HK-2 (cell line): ENCODE results near the gene EHHADH.
A peak's percentile ranks its signal among the peaks of the same experiment; 100 is the strongest.
"Not testable (repeated sequence)": the region's sequence is repeated elsewhere in the genome, so short reads cannot be mapped to it uniquely, and the experiment has no call there.

Experiments used
- DNase-seq: peaks from one replicate; pipeline ENCODE4 v3.0.0-alpha.2; 2018; ENCODE audit not compliant: unreplicated experiment

EHHADH gene

DNA sequence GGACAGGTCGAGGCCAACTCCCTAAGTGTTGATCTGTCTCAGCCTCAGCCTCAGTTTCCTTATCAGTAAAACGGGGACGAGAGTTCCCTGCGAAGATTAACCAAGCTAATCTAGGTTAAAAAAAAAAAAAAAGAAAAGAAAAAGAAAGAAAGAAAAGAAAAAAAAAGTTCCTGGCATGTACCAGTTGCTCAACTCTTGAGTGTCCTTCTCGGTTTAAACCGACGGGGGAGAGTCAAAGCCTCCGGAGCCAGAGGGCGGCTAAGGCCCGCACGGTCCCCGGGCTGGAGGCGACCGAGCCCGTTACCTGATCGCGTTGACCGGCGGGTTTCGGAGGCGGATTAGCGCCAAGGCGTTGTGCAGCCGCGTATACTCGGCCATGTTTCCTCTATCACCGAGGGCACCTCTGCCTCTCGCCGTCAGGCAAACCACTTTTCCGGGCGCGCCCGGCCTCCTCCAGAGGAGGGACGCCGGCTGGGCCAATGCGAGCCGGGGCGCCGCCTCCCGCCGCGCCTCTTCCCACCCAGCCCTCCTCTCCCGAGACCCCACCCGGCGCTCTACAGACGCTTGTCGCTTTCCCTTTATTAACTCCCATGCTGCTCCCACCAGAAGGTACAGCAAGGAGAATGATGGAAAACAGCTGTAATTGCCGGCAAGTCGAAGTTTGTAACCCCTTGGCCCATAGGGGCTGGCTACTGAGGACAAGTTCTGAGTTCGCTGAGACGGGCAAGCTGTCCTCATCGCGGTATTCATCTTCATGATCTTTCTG is at the start of gene EHHADH:
TSS of gene EHHADH (minus strand) at position 405 of the 766 bp plus-strand sequence. CDS start at position 378, 27 bp downstream.
- DNase-seq = peak; percentile 86

DNA sequence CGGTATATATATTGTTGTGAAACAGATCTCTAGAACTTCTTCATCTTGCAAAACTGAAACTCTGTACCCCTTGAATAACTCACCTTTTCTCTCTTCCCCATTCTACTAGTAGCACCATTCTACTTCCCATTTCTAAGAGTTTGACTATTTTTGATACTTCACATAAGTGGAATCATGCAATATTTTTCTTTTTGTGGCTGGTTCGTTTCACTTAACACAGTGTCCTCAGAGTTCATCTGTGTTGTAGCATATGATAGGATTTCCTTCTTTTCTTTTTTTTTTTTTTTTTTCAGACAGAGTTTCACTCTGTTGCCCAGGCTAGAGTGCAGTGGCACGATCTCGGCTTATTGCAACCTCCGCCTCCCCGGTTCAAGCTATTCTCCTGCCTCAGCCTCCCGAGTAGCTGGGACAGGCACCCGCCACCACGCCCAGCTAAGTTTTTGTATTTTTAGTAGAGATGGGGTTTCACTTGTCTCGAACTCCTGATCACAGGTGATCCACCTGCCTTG is 46.1 kb upstream of the EHHADH start:
- not testable (repeated sequence) for DNase-seq

DNA sequence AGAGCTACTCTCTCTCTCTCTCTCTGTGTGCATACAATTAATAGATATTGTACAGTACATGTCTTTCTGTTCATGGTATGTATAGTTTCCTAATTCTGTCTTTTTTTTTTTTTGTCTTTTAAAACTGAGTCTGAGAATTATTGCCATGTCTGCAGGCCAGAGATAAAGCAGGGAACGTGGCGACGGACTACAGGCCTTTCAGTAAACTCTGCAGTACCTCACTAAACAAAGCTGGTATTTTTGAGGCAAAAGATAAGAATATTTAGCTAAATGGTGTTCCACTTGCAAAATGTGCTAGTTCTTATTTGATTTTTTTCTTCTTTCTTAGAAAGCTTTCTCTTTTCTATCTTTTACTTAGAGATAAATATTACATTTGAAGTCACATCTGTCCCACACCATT is 44.0 kb upstream of the EHHADH start:
- no peak for DNase-seq

DNA sequence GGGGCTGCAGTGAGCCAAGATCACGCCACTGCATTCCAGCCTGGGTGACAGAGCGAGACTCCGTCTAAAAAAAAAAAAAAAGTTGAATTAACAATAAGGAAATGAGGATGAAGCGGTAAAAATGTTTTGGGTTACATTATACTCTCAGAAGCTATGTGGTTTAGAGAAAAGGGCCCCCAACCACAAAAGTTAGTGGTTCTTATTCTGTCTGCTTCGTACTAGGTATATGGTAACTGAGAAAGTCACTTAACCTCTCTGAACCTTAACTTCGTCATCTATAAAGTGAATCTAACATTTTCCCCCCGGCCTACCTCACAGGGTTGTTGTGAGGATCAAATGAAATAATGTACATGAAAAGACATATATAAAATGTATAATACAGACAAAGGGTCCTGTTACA is 38.4 kb upstream of the EHHADH start:
- DNase-seq = no peak

DNA sequence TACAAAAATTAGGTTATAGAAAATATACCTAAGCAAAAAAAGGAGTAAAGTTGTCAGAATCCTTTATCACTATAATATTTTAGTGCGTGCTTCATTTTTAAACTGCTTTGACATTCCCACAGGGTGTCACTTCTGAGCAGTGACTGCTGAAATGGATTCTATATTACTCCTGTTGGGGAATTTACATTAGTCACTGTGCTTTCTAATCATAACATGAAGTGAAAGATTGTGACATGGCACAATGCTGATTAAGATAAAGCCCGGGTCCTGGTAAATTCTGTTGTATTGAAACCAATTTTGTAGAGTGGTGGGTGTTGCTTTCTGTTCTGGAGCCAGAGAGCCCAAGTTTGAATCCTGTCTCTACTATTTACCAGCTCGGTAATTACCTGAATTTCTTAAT is 36.4 kb upstream of the EHHADH start:
- no peak for DNase-seq

DNA sequence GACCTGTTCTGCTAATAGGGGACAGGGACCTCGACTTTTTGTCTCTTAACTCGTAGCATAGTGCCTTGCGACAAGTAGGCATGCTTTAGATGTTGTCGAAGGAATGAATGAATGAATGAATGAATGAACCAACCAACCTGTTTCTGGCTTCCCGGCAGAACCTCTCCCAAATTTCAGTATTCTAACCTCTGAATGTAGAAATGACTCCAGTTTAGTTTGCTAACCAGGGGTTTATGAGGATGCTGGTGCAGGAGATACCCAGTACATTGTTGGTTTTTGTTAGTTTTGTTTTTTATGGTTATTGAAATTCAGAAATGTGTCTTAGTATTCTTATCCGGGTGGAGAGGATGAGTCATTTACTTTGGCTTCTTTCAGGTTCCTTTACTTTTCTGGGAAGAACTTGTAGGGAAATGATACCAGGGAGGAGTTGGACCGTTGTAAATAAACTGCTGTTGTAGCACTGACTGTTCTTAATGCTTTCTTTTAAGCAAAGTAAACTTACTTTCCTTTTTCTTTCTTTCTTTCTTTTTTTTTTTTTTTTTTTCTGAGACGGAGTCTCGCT is 29.6 kb upstream of the EHHADH start:
- no peak for DNase-seq

DNA sequence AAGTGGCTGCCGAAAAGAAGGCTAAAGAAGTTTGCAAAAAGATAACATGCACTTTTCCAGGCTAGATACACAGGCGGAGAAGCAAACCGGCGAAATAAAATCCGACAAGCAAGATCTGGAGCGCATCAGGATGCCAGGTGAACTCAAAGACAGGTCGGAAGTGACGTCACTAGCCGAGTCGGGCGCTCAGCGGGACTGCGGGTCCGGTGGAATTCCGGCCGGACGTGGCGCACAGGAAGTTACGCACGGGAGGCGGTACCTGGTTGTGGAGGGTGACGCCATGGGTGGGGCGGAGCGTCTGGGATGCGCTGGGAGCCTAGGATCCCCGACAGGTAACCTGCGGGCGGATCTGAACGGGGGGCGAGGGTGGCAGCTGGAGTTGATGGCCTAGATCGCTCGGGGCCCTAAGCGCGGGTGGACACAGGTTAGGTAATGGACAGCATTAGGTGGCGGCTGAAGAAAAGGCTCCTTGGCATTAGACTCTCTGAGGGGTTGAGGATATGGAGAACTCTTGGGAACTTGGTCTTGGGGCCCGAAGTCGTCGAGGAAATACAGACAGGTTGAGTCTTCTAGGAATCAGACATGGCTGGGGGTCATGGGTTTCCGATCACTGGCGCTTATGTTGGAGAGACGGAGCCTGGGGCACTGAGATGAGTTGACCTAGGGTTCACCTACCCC is 29.0 kb upstream of the EHHADH start:
- peak; percentile 96 for DNase-seq

DNA sequence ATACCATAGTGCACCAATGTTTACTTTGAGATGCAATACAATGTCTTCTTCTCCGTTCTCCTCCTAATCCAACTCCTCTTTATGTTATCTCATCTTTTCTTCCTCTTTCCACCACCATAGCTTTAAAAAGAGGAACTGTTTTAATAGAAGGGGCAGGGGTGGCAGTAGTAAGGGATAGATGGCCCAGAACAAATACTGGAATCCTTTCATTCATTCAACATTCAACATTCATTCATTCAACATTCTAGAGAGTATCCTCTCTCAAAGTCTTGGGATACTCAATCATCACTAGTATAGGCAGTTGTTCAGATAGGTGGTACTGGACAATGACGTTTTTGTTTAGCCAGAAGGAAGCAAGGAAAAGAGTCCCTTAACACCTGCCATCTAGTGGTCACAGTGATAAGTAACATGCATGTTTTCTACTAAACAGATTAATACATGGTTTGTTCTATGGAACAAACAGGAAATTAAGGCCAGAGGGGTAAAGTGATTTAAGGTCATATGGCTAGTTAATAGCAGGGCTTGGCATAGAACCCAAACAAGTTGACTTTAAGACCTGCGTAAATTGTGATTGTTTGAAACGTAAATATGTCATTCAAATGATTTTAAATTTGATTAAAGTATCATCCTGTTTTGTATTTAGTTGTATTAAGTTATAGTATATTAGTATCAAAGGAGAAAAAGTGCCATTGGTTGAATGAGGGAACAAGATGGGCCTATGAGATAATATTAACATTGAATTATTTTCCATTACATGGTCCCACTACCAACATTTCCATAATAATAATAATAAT is 26.9 kb upstream of the EHHADH start:
- no peak for DNase-seq

DNA sequence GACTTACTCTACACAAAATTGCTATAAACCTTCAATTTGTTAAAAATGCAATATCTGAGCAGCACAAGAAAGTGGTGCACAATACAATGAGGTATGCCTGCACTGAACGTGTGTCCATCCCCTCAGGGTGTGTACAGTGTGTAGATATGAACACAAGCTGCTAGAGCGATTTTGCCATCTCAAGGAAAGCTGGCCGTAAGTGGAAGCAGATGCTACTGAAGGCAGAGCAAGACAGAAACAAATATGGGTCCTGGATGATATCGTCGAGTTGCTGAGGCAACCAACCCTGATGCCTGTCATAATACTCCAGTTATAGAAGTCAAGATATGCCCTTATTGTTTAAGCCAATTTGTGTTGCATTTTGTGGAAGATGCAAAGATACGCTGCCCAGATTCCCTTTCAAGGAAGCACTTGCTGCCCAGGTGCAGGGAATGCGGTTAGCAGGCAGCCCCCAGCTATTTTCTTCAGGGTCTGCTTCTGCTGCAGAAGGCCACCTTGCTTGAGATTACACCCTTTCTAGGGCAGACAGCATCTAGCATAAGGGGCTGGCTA is 25.8 kb upstream of the EHHADH start:
- DNase-seq = no peak

DNA sequence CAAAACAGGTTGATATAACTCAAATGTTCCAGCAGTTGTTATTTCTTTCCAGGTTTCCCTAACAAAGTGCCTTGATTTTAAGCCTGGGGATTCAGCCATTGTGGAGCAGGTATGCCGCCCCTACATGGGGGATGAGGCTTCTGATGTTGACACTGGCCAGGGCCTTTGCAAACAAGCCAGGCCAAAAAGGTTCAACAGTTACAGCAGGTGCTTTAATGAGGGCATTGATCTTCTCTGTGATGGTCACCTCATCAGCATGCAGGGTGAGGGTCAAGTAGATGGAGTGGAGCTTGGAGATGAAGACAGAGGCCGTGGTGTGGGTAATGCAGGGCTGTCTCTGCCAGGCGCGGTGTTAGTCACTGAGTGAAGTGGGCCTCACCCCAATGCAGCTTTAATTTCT is 22.6 kb upstream of the EHHADH start:
- no peak for DNase-seq

DNA sequence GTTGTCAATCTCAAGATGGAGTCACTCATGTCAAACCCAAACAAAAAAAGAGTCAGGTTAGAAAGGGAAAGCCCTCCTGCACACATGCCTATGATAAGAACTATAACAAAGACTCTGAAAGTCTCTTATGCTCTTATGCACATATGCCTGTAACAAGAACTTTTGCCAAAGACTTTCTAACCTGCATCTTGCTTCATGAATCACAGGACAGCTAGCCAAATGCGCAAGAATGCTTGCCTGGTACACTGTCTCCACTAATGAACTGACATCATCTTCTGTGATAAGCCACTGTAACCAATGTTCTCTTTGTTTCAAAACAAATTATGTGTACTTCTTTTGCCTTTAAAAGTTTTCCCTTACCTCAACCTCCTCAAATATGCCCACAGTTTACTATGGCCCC is 18.2 kb upstream of the EHHADH start:
- no peak for DNase-seq

DNA sequence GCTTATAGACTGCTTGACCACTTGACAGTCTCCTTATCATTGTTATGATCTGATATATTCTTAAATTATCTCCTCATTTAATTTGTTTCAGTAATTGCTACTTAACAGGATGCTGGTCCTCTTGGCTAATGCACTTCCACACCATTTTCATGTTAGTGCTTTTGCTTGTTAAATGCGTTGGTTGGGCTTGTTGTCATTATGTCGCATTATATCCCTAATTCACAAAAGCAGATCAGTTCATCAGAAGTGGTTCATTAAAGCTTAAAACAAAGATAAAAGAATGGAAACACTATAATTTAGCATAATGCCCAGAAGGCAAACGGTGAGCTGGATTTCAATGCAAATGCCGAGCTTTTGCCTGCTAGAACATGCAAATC is 17.1 kb upstream of the EHHADH start:
- no peak for DNase-seq

DNA sequence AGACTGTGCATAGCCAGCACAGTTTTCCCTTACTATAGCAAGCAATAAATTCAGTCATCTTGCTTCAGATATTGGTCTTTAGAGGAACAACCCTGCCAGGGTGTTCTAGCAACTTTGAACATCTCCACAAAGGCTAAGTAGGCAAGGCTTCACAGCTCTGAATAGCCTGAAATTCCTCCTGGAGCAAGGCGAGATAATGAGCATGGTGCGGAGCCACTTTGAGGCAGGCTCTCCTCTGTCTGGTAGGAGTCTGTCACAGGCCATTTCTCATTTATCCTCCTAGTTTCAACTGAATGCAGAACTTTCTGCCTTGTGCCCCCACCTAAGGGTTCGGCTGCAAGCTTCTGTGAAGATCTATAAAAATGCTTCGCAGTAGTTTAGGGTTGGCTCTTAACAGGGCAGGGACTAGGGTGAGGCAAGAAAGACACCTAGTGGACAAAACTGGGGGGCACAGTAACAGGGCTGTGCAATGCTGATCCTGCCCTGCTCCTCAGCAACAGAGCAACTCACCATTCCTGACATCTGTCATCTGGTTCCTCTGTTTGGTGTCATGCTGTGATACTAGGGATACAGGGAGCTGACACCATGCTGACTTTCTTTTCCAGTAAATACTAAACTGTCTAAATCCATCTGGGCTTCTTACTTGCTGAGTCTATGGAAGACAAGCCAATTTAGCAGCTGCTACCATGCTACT is 16.6 kb upstream of the EHHADH start:
- DNase-seq = peak; percentile 42

DNA sequence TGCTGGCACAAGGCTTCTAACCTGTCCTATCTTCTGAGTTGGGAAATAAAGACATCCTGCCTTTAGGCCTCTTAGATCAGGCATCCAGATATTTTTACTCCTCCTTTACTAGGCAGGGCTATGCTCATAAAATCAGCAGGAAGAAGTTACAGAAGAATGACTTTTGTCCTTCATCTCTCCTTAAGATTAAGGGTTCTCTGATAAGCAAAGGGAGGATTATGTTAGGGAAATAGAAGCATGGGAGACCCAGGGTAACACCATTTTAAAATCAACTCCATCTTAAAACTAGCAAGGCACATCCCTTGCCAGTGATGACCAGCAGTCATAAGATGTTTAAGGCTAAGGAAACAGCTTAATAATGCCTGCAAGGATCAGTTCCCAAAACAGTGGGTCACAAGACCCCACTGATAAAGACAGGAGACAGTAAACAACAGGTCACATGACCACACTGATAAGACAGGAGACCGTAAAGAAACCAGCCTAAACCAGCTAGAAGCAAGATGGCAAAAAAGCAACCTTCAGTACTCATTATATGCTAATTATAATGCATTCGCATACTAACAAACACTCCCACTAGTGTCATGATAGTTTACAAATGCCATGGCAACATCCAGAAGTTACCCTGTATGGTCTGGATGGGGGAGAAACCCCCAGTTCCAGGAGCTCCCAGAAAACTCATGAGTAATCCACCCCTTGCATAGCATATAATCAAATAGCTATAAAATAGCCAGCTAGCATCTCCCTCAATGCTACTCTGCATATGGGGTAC is 14.5 kb upstream of the EHHADH start:
- no peak for DNase-seq

DNA sequence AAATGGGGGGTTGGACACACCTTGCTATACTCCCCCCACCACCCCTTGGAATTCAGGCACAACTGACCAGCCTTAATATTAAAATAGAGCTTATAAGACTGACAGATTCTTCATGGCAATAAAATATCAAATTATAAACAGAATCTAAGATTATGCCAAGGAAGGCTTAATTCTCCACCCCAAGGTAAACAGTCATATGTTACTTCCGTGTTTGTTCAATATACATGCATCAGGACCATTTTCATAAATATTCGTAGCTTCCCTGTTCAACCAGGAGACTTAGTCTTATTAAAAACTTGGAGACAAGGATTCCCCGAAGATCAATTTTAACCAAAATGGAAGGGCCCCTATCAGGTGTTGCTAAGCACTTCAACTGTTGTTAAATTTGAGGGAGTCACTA is 13.3 kb upstream of the EHHADH start:
- DNase-seq = no peak

DNA sequence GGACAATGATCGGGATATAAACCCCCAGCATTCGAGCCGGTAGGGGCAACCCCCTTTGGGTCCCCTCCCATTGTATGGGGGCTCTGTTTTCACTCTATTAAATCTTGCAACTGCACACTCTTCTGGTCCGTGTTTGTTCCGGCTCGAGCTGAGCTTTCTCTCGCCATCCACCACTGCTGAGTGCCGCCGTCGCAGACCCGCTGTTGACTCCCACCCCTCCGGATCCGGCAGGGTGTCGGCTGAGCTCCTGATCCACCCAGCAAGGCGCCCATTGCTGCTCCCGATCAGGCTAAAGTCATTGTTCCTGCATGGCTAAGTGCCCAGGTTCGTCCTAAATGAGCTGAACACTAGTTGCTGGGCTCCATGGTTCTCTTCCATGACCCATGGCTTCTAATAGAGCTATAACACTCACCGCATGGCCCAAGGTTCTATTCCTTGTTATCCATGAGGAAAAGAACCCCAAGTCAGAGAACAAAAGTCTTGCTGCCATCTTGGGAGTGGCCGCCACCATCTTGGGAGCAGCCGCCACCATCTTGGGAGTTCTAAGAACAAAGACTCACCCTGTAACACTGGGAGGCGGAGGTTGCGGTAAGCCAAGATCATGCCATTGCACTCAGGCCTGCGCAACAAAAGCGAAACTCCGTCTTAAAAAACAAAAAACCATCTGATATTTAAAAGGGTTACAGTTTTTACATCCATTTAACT is 11.2 kb upstream of the EHHADH start:
- DNase-seq = no peak

DNA sequence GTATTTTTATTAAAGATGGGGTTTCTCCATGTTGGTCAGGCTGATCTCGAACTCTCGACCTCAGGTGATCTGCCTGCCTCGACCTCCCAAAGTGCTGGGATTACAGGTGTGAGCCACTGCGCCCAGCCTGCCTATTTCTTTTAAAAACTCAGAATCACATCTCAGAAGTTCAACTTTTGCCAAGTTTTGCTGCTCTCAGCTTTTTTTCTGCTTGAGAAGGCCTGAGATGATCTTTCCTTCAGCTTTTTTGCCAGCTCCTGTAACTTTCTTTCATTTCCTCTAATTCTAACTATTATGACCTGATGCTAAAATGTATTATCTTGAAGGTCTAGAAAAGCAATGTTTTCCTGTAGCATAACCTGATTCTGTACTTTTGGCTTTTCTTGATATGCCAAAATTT is 9.6 kb upstream of the EHHADH start:
- DNase-seq = no peak

DNA sequence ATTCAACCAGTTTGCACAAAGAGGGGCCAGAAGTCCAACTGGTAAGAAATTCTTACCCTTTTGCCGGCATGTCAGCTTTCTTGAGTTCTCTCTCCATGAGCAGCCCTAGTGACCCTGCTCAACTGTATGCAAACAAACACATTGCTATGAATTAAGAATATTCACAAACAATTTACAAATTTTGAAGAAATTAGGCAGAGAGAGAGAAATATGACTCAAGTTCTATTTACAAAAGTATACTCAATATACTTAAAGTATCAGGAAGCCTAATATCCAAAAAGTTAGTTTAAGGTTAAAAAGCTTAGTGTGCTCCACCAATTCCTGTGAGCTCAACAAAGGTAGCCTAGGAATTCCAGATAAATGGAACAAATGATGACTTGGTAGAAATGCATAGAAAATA is 3.5 kb upstream of the EHHADH start:
- no peak for DNase-seq

DNA sequence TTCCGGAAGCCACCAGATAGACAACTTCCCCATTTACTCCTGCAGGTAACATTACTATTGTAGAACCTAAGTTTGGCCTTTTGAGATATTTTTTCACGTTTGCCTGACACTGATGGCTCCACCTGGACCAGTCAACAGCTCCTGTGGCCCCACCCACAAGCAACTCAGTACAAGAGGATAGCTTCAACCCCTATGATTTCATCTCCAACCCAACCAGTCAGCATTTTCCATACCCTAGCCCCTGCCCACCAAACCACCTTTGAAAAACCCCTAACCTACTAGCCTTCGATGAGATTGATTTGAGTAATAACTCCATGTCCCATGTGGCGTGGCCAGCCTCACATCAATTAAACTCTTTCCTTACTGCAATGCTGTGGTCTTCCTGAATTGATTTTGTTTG is 950 bp upstream of the EHHADH start:
- DNase-seq = no peak

DNA sequence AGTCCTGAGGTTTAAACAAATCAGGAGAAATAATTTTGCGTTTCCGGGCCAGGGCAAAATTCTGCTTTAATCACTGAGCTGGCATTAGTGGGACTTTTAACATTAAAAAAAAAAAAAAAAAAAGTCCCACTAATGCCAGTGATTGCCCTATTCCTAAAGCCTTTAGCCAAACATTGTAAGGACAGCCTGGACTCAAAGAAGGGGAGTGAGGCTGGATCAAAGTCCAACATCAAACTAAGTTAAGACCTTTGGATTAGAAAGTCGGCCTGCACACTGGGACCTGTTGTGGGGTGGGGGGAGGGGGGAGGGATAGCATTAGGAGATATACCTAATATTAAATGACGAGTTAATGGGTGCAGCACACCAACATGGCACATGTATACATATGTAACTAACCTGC is 716 bp downstream of the EHHADH start:
- DNase-seq = not testable (repeated sequence)
